ENCODE measurements around the gene KRT16. TPM values are rescaled to one million over a fixed set of nuclear protein-coding genes. Genes with fewer than 3 reads are reported as not detected.
"Not testable (repeated sequence)": the region's sequence is repeated elsewhere in the genome, so short reads cannot be mapped to it uniquely, and the experiment has no call there.

Gene KRT16
- total RNA-seq, 1 donor from 2014 or later: 0.40 TPM

DNA sequence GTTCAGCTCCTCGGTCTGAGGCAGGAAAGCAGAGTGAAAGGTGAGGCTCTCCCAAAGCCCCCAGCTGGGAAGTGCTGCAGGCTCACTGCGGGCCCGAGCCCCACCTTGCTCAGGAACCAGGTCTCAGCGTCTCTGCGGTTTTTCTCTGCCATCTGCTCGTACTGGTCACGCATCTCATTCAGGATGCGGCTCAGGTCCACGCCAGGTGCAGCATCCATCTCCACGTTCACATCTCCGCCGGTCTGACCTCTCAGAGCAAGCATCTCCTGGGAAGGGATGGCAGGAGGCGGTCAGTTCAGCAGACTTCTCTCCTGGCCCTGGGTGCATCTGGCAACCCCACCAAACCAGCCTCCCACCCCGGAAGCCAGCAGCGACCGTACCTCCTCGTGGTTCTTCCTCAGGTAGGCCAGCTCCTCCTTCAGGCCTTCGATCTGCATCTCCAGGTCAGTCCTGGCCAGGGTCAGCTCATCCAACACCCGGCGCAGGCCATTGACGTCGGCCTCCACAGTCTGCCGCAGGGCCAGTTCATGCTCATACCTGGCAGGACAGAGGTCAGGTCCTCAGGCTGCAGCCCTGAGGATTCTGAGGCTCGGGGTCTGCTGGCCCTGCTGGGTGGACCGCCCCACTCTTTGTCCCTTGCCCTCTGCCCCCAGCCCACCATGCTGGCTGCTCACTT is 1.5 kb downstream of the KRT16 start:
- DNase-seq (ENCODE audit: low spot score in 2 of 2, unreplicated experiment in 2 of 2): no peak
- Mint-ChIP-seq H3K4me3 (no peak overlapping the region), H3K9me3 (peaks cover 14% of the 10 kb centered on the region), H3K36me3 (peaks cover 7% of the 10 kb centered on the region), H3K27ac (no peak overlapping the region), H3K4me1 (peaks cover 5% of the 10 kb centered on the region), H3K27me3 (ENCODE audit: low read depth) (peaks cover 5% of the 10 kb centered on the region)
- no peak for TF ChIP-seq CTCF (IDR thresholded peaks at IDR 0.05; ENCODE audit: unreplicated experiment)

GRCh38 chr17:41610061-41610517 is 2.5 kb downstream of the KRT16 start:
- not testable (repeated sequence) for H3K4me3 Mint-ChIP-seq; DNase-seq (ENCODE audit: low spot score in 2 of 2, unreplicated experiment in 2 of 2); H3K27ac Mint-ChIP-seq; H3K36me3 Mint-ChIP-seq; H3K4me1 Mint-ChIP-seq; H3K27me3 Mint-ChIP-seq (ENCODE audit: low read depth)
- H3K9me3 Mint-ChIP-seq: peaks cover 19% of the 10 kb centered on the region

DNA sequence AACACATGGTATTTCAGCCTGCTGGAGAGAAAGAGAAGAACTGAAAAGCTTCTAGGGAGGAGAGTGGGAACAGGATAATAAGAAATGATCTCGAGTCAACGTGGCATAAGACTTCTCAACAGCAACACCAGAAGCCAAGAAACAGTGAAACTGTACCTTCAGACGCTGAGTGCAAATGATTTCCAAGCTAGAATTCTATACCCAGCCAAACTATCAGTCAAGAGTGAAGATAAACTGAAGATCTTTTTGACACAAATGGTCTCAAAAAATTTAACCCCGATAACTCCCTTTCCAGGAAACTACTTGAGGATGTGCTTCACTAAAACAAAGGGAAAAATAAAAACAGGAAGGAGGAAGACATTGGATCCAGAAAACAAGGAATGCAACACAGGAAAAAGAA is 5.6 kb downstream of the KRT16 start:
- peaks cover 11% of the 10 kb centered on the region for H3K4me1 Mint-ChIP-seq
- peaks cover 19% of the 10 kb centered on the region for H3K9me3 Mint-ChIP-seq
- H3K36me3 Mint-ChIP-seq; H3K4me3 Mint-ChIP-seq; H3K27me3 Mint-ChIP-seq (ENCODE audit: low read depth); H3K27ac Mint-ChIP-seq; DNase-seq (ENCODE audit: low spot score in 2 of 2, unreplicated experiment in 2 of 2): not testable (repeated sequence)

GRCh38 chr17:41602524-41602923 is 10.0 kb downstream of the KRT16 start:
- no peak overlapping the region for H3K4me3 Mint-ChIP-seq

DNA sequence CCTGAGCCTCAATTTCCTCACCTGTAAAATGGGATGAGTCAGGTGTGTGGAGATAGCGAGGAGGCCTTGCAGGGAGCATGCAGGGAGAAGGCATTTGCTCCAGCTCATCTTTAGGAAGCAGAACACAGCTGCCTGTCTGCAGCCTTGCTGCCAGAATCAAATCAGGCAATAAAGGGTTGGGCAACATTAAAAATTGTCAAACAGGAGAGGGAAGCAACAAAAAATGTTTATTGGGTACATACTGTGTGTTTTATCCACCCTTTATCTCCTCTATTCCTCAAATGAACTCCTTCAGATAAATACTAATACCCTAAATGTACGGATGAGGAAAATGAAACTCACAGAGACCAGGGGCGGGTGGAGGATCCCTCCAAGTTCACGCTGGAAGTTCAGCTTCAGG is 12.2 kb downstream of the KRT16 start:
- H3K9me3 Mint-ChIP-seq: no peaks in the 10 kb centered on the region
- no peak overlapping the region for H3K27ac Mint-ChIP-seq
- H3K4me1 Mint-ChIP-seq: peaks cover 20% of the 10 kb centered on the region

More at GRCh38 chr17:41602524-41602923, 10.0 kb downstream of the KRT16 start:
- Mint-ChIP-seq H3K36me3 (peaks cover 5% of the 10 kb centered on the region), H3K9me3 (peaks cover 16% of the 10 kb centered on the region), H3K4me1 (peaks cover 20% of the 10 kb centered on the region), H3K27ac (no peak overlapping the region), H3K27me3 (ENCODE audit: low read depth) (no peaks in the 10 kb centered on the region)
- no peak for DNase-seq (ENCODE audit: low spot score in 2 of 2, unreplicated experiment in 2 of 2)
- no peak for TF ChIP-seq CTCF (IDR thresholded peaks at IDR 0.05; ENCODE audit: unreplicated experiment)

GRCh38 chr17:41599680-41600079 is 12.9 kb downstream of the KRT16 start:
- no peak for DNase-seq (ENCODE audit: low spot score in 2 of 2, unreplicated experiment in 2 of 2)
- H3K9me3 Mint-ChIP-seq: no peaks in the 10 kb centered on the region
- H3K4me1 Mint-ChIP-seq: peaks cover 20% of the 10 kb centered on the region
- peaks cover 4% of the 10 kb centered on the region for H3K27me3 Mint-ChIP-seq (ENCODE audit: low read depth)
- no peak overlapping the region for H3K27ac Mint-ChIP-seq
- no peaks in the 10 kb centered on the region for H3K36me3 Mint-ChIP-seq
- TF ChIP-seq CTCF (IDR thresholded peaks at IDR 0.05; ENCODE audit: unreplicated experiment): no peak
- no peak overlapping the region for H3K4me3 Mint-ChIP-seq

More for the DNA sequence above, 12.2 kb downstream of the KRT16 start:
- Mint-ChIP-seq H3K27me3 (ENCODE audit: low read depth) (no peaks in the 10 kb centered on the region), H3K4me3 (no peak overlapping the region), H3K36me3 (no peaks in the 10 kb centered on the region)
- no peak for DNase-seq (ENCODE audit: low spot score in 2 of 2, unreplicated experiment in 2 of 2)
- TF ChIP-seq CTCF (IDR thresholded peaks at IDR 0.05; ENCODE audit: unreplicated experiment): no peak

Data from mesothelial cell of epicardium (in vitro differentiated cells).